K562 (cell line): ENCODE measurements around the gene MORF4L1. TPM values are rescaled to one million over a fixed set of nuclear protein-coding genes. Genes with fewer than 3 reads are reported as not detected.
A peak's percentile ranks its signal among the peaks of the same experiment; 100 is the strongest.

Experiments
- JUN ChIP-seq, 2 experiments: sonication (generic) in 1 of 2; formaldehyde crosslinking in 1 of 2; IDR thresholded peaks; 2 replicates each; pipeline versions ENCODE4 v1.6.1 to v1.8.0; 2012 to 2022; ENCODE audit warnings: borderline replicate concordance in 2 of 2, mild to moderate bottlenecking in 2 of 2, improper control_type of control experiment in 1 of 2, low read depth in 1 of 2, low read length in 1 of 2, missing genetic modification reagents in 1 of 2
- KDM1A ChIP-seq, 2 experiments: fragments of 450-650 bp; IDR thresholded peaks; 2 replicates each; pipeline ENCODE4 v1.6.1; 2016; ENCODE audit warnings: mild to moderate bottlenecking in 2 of 2
- PHB2 ChIP-seq: fragments of 450-650 bp; IDR thresholded peaks from 2 replicates; pipeline ENCODE4 v1.6.1; 2017; ENCODE audit warnings: low read depth
- POLR2B ChIP-seq: fragments of 450-650 bp; IDR thresholded peaks from 2 replicates; pipeline ENCODE4 v1.6.1; 2018; ENCODE audit warnings: low read depth; ENCODE audit not compliant: partially characterized antibody
- SMARCA4 ChIP-seq: fragments of 450-650 bp; IDR thresholded peaks from 2 replicates; pipeline ENCODE4 v1.6.1; 2016
- ZBTB43 ChIP-seq: sonication (generic); formaldehyde crosslinking; IDR thresholded peaks from 2 replicates; pipeline ENCODE4 v1.8.0; 2023; ENCODE audit warnings: mild to moderate bottlenecking, missing genetic modification reagents
- polyA plus RNA-seq, 8 experiments: library from polyadenylated mRNA; depleted of rRNA in 4 of 8; stranded (reverse) in 5 of 8; unstranded in 3 of 8; fragments of >200 nt; fragmentation: Nextera tagmentation in 2 of 8; fragmentation: Illumina TruSeq in 1 of 8; extraction: Ambion mirVana in 2 of 8; extraction: Trizol in 1 of 8; gene quantifications; 2 replicates each; pipeline versions ENCODE4 v1.2.1 to v1.2.3, GENCODE V29; 2011 to 2014; ENCODE audit warnings: inconsistent platforms in 1 of 8, missing spikeins in 1 of 8
- total RNA-seq, 7 experiments: library from RNA; depleted of rRNA in 6 of 7; stranded (reverse); fragments of >200 nt in 6 of 7; fragmentation: Illumina TruSeq in 2 of 7; extraction: Trizol in 2 of 7; gene quantifications; 2 replicates each; pipeline versions ENCODE4 v1.2.1 to v1.2.3, GENCODE V29; 2011 to 2021; ENCODE audit warnings: low replicate concordance in 1 of 7
- TF ChIP-seq, protein P1 (sequence below): fragments of 250-450 bp; sonication (Bioruptor Pico); IDR thresholded peaks from 2 replicates; pipeline ENCODE4 v1.4.0; 2020; ENCODE audit warnings: borderline replicate concordance

MORF4L1 gene
- total and polyA plus RNA-seq, 9 of the 15 experiments (the other 6 are each of a cell fraction or from before 2014, with no cell fraction given): 127 to 615 (median 281) TPM

GRCh38 chr15:78872155-78872971 is at the start of gene MORF4L1 (continued):
- TF ChIP-seq, protein P1, sequence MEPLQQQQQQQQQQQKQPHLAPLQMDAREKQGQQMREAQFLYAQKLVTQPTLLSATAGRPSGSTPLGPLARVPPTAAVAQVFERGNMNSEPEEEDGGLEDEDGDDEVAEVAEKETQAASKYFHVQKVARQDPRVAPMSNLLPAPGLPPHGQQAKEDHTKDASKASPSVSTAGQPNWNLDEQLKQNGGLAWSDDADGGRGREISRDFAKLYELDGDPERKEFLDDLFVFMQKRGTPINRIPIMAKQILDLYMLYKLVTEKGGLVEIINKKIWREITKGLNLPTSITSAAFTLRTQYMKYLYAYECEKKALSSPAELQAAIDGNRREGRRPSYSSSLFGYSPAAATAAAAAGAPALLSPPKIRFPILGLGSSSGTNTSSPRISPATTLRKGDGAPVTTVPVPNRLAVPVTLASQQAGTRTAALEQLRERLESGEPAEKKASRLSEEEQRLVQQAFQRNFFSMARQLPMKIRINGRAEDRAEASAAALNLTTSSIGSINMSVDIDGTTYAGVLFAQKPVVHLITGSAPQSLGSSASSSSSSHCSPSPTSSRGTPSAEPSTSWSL (CRISPR knock-in tag): no peak
- TF ChIP-seq POLR2B (peak; percentile 13), KDM1A (IDR thresholded peaks at IDR 0.05) (peak in 1 of 2 experiments; percentile 59; a peak in 1 of 4 replicates), JUN (IDR thresholded peaks at IDR 0.05; ENCODE audit: borderline replicate concordance, low read depth, low read length) (peak; percentile 22; the same call in 1 of the 2 replicates), JUN (CRISPR knock-in tag; IDR thresholded peaks at IDR 0.05; ENCODE audit: borderline replicate concordance) (no peak), ZBTB43 (CRISPR knock-in tag) (no peak), PHB2 (no peak), SMARCA4 (0 out of 2 replicates have a peak, but pooled peaks have one; percentile 21)
